ENCODE data around the gene PRPF31. TPM values are rescaled to one million over a fixed set of nuclear protein-coding genes. Genes with fewer than 3 reads are reported as not detected.
A peak's percentile ranks its signal among the peaks of the same experiment; 100 is the strongest.

Gene PRPF31
- total and polyA plus RNA-seq, 9 of the 15 experiments (the other 6 are each of a cell fraction or from before 2014, with no cell fraction given): 5.8 to 92.2 (median 69.2) TPM

DNA sequence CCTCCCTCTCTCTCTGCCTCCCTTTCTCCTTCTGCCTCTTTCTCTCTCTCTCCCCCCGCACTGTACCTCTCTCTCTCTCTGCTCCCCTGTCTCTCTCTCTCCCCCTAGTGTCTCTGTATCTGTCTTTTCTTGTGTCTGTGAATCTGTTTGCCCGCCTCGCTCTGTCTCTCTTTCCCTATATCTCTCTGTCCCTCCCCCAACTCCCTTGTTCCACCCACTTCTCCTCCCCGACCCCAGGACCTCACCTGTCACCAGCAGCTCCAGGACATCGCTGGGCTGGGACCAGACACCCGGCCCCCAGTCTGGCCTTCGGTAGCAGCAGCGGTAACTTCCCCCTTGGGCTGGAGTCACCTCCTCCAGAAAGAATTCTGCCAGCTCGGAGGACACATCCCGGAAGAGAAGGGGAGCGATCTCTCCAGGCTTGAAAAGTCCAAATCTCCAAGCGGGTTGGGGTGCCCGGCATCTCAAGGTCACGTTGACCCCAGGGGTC, 18.9 kb upstream of the PRPF31 start (continued):
- TF ChIP-seq FOXK2 (conservative IDR thresholded peaks at IDR 0.05 in 1 of 2, IDR thresholded peaks at IDR 0.05 in 1 of 2; ENCODE audit: low read depth in 2 of 2): 0 out of 4 replicates have a peak, but pooled peaks have one; percentile 17 to 51
- TF ChIP-seq POLR2H (tag; IDR thresholded peaks at IDR 0.05; ENCODE audit: low read depth): no peak
- no peak for TF ChIP-seq TEAD4 (IDR thresholded peaks at IDR 0.05; ENCODE audit: low read length)
- no peak for TF ChIP-seq TEAD4 (CRISPR knock-in tag; IDR thresholded peaks at IDR 0.05; ENCODE audit: borderline replicate concordance)
- TF ChIP-seq SMAD1 (IDR thresholded peaks at IDR 0.05; ENCODE audit: low read depth, low read length, partially characterized antibody): no peak
- 0 out of 2 replicates have a peak, but pooled peaks have one; percentile 10 for TF ChIP-seq ZBTB7A (IDR thresholded peaks at IDR 0.05; ENCODE audit: borderline replicate concordance, control insufficient read depth, low read depth, low read length)
- TF ChIP-seq TCF3 (CRISPR knock-in tag; IDR thresholded peaks at IDR 0.05): no peak
- TF ChIP-seq ZNF436 (CRISPR knock-in tag; IDR thresholded peaks at IDR 0.05): no peak
- 0 out of 2 replicates have a peak, but pooled peaks have one; percentile 6 for TF ChIP-seq SMC3 (conservative IDR thresholded peaks at IDR 0.05; ENCODE audit: insufficient read depth, low read depth, low read length)
- TF ChIP-seq, protein P1, sequence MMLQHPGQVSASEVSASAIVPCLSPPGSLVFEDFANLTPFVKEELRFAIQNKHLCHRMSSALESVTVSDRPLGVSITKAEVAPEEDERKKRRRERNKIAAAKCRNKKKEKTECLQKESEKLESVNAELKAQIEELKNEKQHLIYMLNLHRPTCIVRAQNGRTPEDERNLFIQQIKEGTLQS (IDR thresholded peaks at IDR 0.05): no peak
- TF ChIP-seq, protein P1 (CRISPR knock-in tag; conservative IDR thresholded peaks at IDR 0.05): no peak
- TF ChIP-seq, protein P2, sequence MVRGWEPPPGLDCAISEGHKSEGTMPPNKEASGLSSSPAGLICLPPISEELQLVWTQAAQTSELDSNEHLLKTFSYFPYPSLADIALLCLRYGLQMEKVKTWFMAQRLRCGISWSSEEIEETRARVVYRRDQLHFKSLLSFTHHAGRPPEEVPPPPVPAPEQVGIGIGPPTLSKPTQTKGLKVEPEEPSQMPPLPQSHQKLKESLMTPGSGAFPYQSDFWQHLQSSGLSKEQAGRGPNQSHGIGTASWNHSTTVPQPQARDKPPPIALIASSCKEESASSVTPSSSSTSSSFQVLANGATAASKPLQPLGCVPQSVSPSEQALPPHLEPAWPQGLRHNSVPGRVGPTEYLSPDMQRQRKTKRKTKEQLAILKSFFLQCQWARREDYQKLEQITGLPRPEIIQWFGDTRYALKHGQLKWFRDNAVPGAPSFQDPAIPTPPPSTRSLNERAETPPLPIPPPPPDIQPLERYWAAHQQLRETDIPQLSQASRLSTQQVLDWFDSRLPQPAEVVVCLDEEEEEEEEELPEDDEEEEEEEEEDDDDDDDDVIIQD (CRISPR knock-in tag; IDR thresholded peaks at IDR 0.05): no peak
- TF ChIP-seq SMAD4 (CRISPR knock-in tag; conservative IDR thresholded peaks at IDR 0.05): 0 out of 2 replicates have a peak, but pooled peaks have one; percentile 8
- TF ChIP-seq, protein P3, sequence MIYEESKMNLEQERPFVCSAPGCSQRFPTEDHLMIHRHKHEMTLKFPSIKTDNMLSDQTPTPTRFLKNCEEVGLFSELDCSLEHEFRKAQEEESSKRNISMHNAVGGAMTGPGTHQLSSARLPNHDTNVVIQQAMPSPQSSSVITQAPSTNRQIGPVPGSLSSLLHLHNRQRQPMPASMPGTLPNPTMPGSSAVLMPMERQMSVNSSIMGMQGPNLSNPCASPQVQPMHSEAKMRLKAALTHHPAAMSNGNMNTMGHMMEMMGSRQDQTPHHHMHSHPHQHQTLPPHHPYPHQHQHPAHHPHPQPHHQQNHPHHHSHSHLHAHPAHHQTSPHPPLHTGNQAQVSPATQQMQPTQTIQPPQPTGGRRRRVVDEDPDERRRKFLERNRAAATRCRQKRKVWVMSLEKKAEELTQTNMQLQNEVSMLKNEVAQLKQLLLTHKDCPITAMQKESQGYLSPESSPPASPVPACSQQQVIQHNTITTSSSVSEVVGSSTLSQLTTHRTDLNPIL (CRISPR knock-in tag; IDR thresholded peaks at IDR 0.05): no peak
- TF ChIP-seq LEF1 (IDR thresholded peaks at IDR 0.05): no peak
- no peak for TF ChIP-seq PHB (CRISPR knock-in tag; IDR thresholded peaks at IDR 0.05)
- peak; percentile 89; the same call in 1 of the 2 replicates for TF ChIP-seq LARP7 (IDR thresholded peaks at IDR 0.05)
- TF ChIP-seq, protein P4, sequence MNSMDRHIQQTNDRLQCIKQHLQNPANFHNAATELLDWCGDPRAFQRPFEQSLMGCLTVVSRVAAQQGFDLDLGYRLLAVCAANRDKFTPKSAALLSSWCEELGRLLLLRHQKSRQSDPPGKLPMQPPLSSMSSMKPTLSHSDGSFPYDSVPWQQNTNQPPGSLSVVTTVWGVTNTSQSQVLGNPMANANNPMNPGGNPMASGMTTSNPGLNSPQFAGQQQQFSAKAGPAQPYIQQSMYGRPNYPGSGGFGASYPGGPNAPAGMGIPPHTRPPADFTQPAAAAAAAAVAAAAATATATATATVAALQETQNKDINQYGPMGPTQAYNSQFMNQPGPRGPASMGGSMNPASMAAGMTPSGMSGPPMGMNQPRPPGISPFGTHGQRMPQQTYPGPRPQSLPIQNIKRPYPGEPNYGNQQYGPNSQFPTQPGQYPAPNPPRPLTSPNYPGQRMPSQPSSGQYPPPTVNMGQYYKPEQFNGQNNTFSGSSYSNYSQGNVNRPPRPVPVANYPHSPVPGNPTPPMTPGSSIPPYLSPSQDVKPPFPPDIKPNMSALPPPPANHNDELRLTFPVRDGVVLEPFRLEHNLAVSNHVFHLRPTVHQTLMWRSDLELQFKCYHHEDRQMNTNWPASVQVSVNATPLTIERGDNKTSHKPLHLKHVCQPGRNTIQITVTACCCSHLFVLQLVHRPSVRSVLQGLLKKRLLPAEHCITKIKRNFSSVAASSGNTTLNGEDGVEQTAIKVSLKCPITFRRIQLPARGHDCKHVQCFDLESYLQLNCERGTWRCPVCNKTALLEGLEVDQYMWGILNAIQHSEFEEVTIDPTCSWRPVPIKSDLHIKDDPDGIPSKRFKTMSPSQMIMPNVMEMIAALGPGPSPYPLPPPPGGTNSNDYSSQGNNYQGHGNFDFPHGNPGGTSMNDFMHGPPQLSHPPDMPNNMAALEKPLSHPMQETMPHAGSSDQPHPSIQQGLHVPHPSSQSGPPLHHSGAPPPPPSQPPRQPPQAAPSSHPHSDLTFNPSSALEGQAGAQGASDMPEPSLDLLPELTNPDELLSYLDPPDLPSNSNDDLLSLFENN (IDR thresholded peaks at IDR 0.05; ENCODE audit: low read depth in 2 of 2, low read length in 2 of 2): no peak
- peak; percentile 47; the same call in 1 of the 2 replicates for TF ChIP-seq ZC3H8 (IDR thresholded peaks at IDR 0.05)
- no peak for TF ChIP-seq ZNF589 (CRISPR knock-in tag; IDR thresholded peaks at IDR 0.05; ENCODE audit: low read depth)
- TF ChIP-seq SMARCE1 (IDR thresholded peaks at IDR 0.05): peak; percentile 72
- TF ChIP-seq POLR2AphosphoS2 (IDR thresholded peaks at IDR 0.05; ENCODE audit: low read length): no peak
- no peak for TF ChIP-seq ZNF134 (CRISPR knock-in tag; conservative IDR thresholded peaks at IDR 0.05)
